ENCODE results near the gene TENM4. TPM values are rescaled to one million over a fixed set of nuclear protein-coding genes. Genes with fewer than 3 reads are reported as not detected.

TENM4 gene
- total RNA-seq, 4 donors from 2014 or later: 2.3 to 18.9 (median 4.5) TPM

- no peak for TF ChIP-seq CTCF (IDR thresholded peaks at IDR 0.05)
- ATAC-seq (ENCODE audit: low FRiP score) (peak; percentile 65), DNase-seq (ENCODE audit: low spot score) (no peak)
These were observed 384.8 kb downstream of the TENM4 start for GRCh38 chr11:79055856-79056631.

GRCh38 chr11:79054636-79055035 lies 386.2 kb downstream of the TENM4 start:
- ATAC-seq (ENCODE audit: low FRiP score) (no peak), DNase-seq (ENCODE audit: low spot score) (no peak)
- no peak for TF ChIP-seq CTCF (IDR thresholded peaks at IDR 0.05)

- ATAC-seq (ENCODE audit: low FRiP score): no peak
- no peak for DNase-seq (ENCODE audit: low spot score)
- no peak for TF ChIP-seq CTCF (IDR thresholded peaks at IDR 0.05)
These were observed 388.3 kb downstream of the TENM4 start for GRCh38 chr11:79052544-79052943.

DNA sequence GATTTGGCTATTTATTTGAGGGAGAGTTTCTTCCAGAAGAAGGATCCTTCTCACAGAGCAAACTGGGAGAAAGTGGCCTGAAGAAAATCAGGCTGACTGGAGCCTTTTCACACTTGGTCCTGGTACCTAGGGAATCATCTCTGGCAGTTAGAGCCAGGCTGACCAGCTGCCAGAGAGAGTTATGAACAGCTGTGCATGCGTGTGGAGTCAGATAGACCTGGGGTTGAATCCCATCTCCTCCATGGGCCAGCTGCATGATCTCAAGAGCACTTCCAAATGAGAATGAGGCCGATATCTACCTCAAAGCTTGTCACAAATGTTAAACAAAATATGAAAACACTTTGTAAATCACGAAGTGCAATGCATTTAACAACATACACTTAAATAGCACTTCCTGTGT lies 390.0 kb downstream of the TENM4 start:
- no peak for TF ChIP-seq CTCF (IDR thresholded peaks at IDR 0.05)
- no peak for ATAC-seq (ENCODE audit: low FRiP score)
- DNase-seq (ENCODE audit: low spot score): no peak

- no peak for TF ChIP-seq CTCF (IDR thresholded peaks at IDR 0.05)
- DNase-seq (ENCODE audit: low spot score): no peak
- no peak for ATAC-seq (ENCODE audit: low FRiP score)
These were observed 391.1 kb downstream of the TENM4 start for GRCh38 chr11:79049741-79050179.

- DNase-seq (ENCODE audit: low spot score) (no peak), ATAC-seq (ENCODE audit: low FRiP score) (no peak)
- TF ChIP-seq CTCF (IDR thresholded peaks at IDR 0.05): no peak
These were observed 392.9 kb downstream of the TENM4 start for GRCh38 chr11:79047980-79048379.

- ATAC-seq (ENCODE audit: low FRiP score): no peak
- DNase-seq (ENCODE audit: low spot score): no peak
- TF ChIP-seq CTCF (IDR thresholded peaks at IDR 0.05): no peak
These were observed 393.5 kb downstream of the TENM4 start for GRCh38 chr11:79047321-79047720.

Data from omental fat pad (tissue), 4 donors.